Activated CD8-positive, alpha-beta memory T cell treated with anti-CD3 and anti-CD28 coated beads, Interleukin-2, amount 50 U/mL, for 24 hours (primary cell): ENCODE results near the gene MOGAT2.

Experiments used
- DNase-seq: peaks from one replicate; pipeline ENCODE4 v3.0.0-alpha.2; 2020; ENCODE audit errors: extremely low read depth

MOGAT2 gene

GRCh38 chr11:75779960-75780359 is 62.3 kb downstream of the MOGAT2 start:
- no peak for DNase-seq

- DNase-seq = no peak
These were observed 63.2 kb downstream of the MOGAT2 start for GRCh38 chr11:75780888-75781287.

- DNase-seq = no peak
These were observed 63.7 kb downstream of the MOGAT2 start for GRCh38 chr11:75781296-75781695.

GRCh38 chr11:75781831-75782230 is 64.2 kb downstream of the MOGAT2 start:
- DNase-seq = no peak
